Heart left ventricle (tissue), 13 donors: ENCODE data around the gene ACKR4.

Source experiments
- CTCF ChIP-seq, 12 donors: fragments of 200-600 bp; sonication (generic) in 4 of 12; IDR thresholded peaks; one replicate each; pipeline versions ENCODE4 v1.5.0 to v1.8.0; 2018 to 2022; ENCODE audit warnings: antibody characterized with exemption in 12 of 12, mild to moderate bottlenecking in 5 of 12
- POLR2A ChIP-seq, 2 donors: fragments of 450-650 bp; IDR thresholded peaks; one replicate each; pipeline ENCODE4 v1.6.1; 2017; ENCODE audit warnings: antibody characterized with exemption in 2 of 2, mild to moderate bottlenecking in 2 of 2, moderate library complexity in 2 of 2
- donor health status: ischemic (EF 13 %, LVEDD 7.1; RV severe dilation, severe dysfunction).
- donor health status: DM: no; HTN: yes; CAD: no.
- donor health status: DM: no; HTN: no; CAD: no.
- donor health status: ischemic (EF 25% LVEDD 6.9; RV normal size, moderate dysfunction).
- donor health status: ischemic (EF 25% LVEDD 5.7; RV mildly dilated, moderate dysfunction).
- donor health status: ischemic (EF 35%, LVEDD 5.7; RV mildly dilated, moderate dysfunction).
- donor health status: nonischemic (EF 11% LVEDD 7.7; RV severe dilation, severe dysfunction).
- donor health status: DM: yes; HTN: yes; CAD: no.
- donor health status: PGD.
- donor health status: ischemic (EF 29% LVEDD 5.4; RV normal size, mild dysfunction).
- donor health status: nonischemic (EF 23%, LVEDD 6.1; RV moderate dilation, normal function).

- TF ChIP-seq POLR2A (IDR thresholded peaks at IDR 0.05) (no peak), CTCF (IDR thresholded peaks at IDR 0.05) (no peak)
Observed at GRCh38 chr3:132573797-132574211, 23.3 kb upstream of the ACKR4 start.
